HepG2 (cell line): ENCODE results near the gene G6PC3. TPM values are rescaled to one million over a fixed set of nuclear protein-coding genes. Genes with fewer than 3 reads are reported as not detected.

Experiments
- BCL6 ChIP-seq: IDR thresholded peaks from 2 replicates; pipeline ENCODE4 v1.6.1; 2016; ENCODE audit warnings: missing genetic modification reagents, missing compliant biosample characterization
- CHD2 ChIP-seq: IDR thresholded peaks from 2 replicates; pipeline ENCODE4 v1.6.1; 2011; ENCODE audit warnings: low read depth, low read length, improper control_type of control experiment
- DR1 ChIP-seq: sonication (generic); formaldehyde crosslinking; IDR thresholded peaks from 2 replicates; pipeline ENCODE4 v1.8.0; 2021; ENCODE audit warnings: mild to moderate bottlenecking, missing genetic modification reagents, inconsistent platforms
- KLF9 ChIP-seq: IDR thresholded peaks from 2 replicates; pipeline ENCODE4 v1.6.1; 2016; ENCODE audit warnings: low read depth
- MBD4 ChIP-seq: IDR thresholded peaks from 2 replicates; pipeline ENCODE4 v1.6.1; 2012; ENCODE audit warnings: low read length, inconsistent platforms, borderline replicate concordance
- POLR2AphosphoS2 ChIP-seq: IDR thresholded peaks from 2 replicates; pipeline ENCODE4 v1.6.1; 2011; ENCODE audit warnings: low read depth, low read length, improper control_type of control experiment
- RBM22 ChIP-seq: fragments of 200-400 bp; formaldehyde crosslinking; optimal IDR thresholded peaks from 2 replicates; pipeline ENCODE3; 2017; ENCODE audit warnings: mild to moderate bottlenecking, low read length, moderate library complexity
- RBM39 ChIP-seq: fragments of 200-400 bp; formaldehyde crosslinking; IDR thresholded peaks from one replicate; pipeline ENCODE4 v1.6.1; 2018; ENCODE audit warnings: antibody characterized with exemption, mild to moderate bottlenecking, low read depth, low read length; ENCODE audit not compliant: poor library complexity, severe bottlenecking
- TP53 ChIP-seq: sonication (generic); formaldehyde crosslinking; conservative IDR thresholded peaks from 2 replicates; pipeline ENCODE4 v1.4.0; 2020; ENCODE audit warnings: missing genetic modification reagents
- ZBTB38 ChIP-seq: sonication (generic); formaldehyde crosslinking; IDR thresholded peaks from 2 replicates; pipeline ENCODE4 v1.5.1; 2020; ENCODE audit warnings: mild to moderate bottlenecking, missing genetic modification reagents
- ZFP82 ChIP-seq: sonication (generic); formaldehyde crosslinking; IDR thresholded peaks from 2 replicates; pipeline ENCODE4 v1.5.1; 2020; ENCODE audit warnings: mild to moderate bottlenecking, missing genetic modification reagents, borderline replicate concordance
- ZKSCAN1 ChIP-seq: fragments of 150-350 bp; IDR thresholded peaks from 2 replicates; pipeline ENCODE4 v1.6.1; 2014; ENCODE audit warnings: low read length
- ZNF441 ChIP-seq: sonication (generic); formaldehyde crosslinking; IDR thresholded peaks from 2 replicates; pipeline ENCODE4 v1.7.0; 2021; ENCODE audit warnings: missing genetic modification reagents, borderline replicate concordance
- ZNF558 ChIP-seq: sonication (generic); formaldehyde crosslinking; IDR thresholded peaks from 2 replicates; pipeline ENCODE4 v1.9.0; 2022; ENCODE audit warnings: mild to moderate bottlenecking, missing genetic modification reagents, borderline replicate concordance
- ZNF605 ChIP-seq: sonication (generic); formaldehyde crosslinking; IDR thresholded peaks from 2 replicates; pipeline ENCODE4 v1.8.0; 2022; ENCODE audit warnings: mild to moderate bottlenecking, missing genetic modification reagents
- ZNF781 ChIP-seq: sonication (generic); formaldehyde crosslinking; IDR thresholded peaks from 2 replicates; pipeline ENCODE4 v1.5.1; 2020; ENCODE audit warnings: borderline replicate concordance, mild to moderate bottlenecking, missing genetic modification reagents; ENCODE audit errors: not compliant biosample characterization
- polyA plus RNA-seq, 8 experiments: library from polyadenylated mRNA; depleted of rRNA in 3 of 8; stranded (reverse) in 7 of 8; unstranded in 1 of 8; fragments of >200 nt; fragmentation: Illumina TruSeq in 4 of 8; extraction: Trizol in 4 of 8; gene quantifications; 2 replicates each; pipeline versions ENCODE4 v1.2.1 to v1.2.3, GENCODE V29; 2011 to 2016; ENCODE audit warnings: low read depth in 4 of 8, missing spikeins in 1 of 8, mixed read lengths in 1 of 8; ENCODE audit not compliant: insufficient read depth in 1 of 8
- total RNA-seq, 5 experiments: library from RNA; depleted of rRNA; stranded (reverse); fragments of >200 nt; fragmentation: Illumina TruSeq; extraction: Trizol; gene quantifications; 2 replicates each; pipeline ENCODE4 v1.2.3, GENCODE V29; 2016; ENCODE audit warnings: low read depth in 1 of 5
- TF ChIP-seq, protein P1 (sequence below): sonication (generic); formaldehyde crosslinking; IDR thresholded peaks from 2 replicates; pipeline ENCODE4 v1.4.0; 2020; ENCODE audit warnings: mild to moderate bottlenecking, missing genetic modification reagents
- TF ChIP-seq, protein P2 (sequence below): sonication (generic); formaldehyde crosslinking; IDR thresholded peaks from 2 replicates; pipeline ENCODE4 v1.5.1; 2020; ENCODE audit warnings: missing genetic modification reagents, mild to moderate bottlenecking, borderline replicate concordance
- TF ChIP-seq, protein P3 (sequence below): sonication (generic); formaldehyde crosslinking; conservative IDR thresholded peaks from 2 replicates; pipeline ENCODE4 v1.5.0; 2020; ENCODE audit warnings: missing genetic modification reagents
- TF ChIP-seq, protein P4 (sequence below): sonication (generic); formaldehyde crosslinking; IDR thresholded peaks from 2 replicates; pipeline ENCODE4 v1.4.0; 2020; ENCODE audit warnings: mild to moderate bottlenecking, low read depth, missing genetic modification reagents

Gene G6PC3
- total and polyA plus RNA-seq, 2 of the 13 experiments (the other 11 are each of a cell fraction or from before 2014, with no cell fraction given): 38.5 to 75.8 TPM

DNA sequence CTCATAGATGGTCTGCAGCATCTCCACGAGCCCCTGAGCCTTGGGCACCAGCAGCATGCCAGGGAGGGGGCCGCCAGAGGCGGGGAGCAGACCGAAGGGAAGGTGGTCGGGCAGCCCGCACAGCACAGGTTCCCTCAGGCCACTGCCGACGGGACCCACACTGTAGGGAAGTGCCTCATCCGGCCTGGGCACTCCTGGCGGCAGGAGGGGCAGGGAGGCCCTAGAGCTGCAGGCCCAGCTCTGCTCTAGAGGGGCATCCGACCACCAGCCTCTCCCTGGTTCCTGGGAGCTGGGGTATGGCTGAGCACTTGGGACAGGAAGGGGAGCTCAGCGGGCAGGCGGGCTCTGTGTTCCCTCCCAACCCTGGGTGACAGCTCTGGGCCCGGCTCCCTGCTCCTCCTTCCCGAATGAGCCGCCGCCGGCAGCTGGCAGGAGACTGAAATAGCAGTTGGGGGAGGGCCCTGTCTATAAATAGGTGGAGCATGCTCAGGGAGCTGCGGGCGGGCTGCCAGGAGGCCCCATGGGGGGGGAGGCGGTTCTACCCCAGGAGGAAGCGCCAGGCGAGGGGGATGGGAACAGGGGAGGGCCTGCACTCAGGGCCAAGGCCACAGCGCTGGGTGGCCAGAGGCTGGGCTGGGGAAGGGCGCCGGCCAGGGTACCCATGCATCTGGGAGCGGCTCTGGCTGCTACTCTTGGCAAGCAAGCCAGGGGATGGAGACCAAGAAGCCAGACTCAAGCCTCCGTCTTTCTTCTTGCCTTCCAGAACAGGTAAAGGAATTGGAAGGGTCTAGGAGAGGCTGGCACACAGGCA is 40.5 kb downstream of the G6PC3 start (continued):
- TF ChIP-seq, protein P1, sequence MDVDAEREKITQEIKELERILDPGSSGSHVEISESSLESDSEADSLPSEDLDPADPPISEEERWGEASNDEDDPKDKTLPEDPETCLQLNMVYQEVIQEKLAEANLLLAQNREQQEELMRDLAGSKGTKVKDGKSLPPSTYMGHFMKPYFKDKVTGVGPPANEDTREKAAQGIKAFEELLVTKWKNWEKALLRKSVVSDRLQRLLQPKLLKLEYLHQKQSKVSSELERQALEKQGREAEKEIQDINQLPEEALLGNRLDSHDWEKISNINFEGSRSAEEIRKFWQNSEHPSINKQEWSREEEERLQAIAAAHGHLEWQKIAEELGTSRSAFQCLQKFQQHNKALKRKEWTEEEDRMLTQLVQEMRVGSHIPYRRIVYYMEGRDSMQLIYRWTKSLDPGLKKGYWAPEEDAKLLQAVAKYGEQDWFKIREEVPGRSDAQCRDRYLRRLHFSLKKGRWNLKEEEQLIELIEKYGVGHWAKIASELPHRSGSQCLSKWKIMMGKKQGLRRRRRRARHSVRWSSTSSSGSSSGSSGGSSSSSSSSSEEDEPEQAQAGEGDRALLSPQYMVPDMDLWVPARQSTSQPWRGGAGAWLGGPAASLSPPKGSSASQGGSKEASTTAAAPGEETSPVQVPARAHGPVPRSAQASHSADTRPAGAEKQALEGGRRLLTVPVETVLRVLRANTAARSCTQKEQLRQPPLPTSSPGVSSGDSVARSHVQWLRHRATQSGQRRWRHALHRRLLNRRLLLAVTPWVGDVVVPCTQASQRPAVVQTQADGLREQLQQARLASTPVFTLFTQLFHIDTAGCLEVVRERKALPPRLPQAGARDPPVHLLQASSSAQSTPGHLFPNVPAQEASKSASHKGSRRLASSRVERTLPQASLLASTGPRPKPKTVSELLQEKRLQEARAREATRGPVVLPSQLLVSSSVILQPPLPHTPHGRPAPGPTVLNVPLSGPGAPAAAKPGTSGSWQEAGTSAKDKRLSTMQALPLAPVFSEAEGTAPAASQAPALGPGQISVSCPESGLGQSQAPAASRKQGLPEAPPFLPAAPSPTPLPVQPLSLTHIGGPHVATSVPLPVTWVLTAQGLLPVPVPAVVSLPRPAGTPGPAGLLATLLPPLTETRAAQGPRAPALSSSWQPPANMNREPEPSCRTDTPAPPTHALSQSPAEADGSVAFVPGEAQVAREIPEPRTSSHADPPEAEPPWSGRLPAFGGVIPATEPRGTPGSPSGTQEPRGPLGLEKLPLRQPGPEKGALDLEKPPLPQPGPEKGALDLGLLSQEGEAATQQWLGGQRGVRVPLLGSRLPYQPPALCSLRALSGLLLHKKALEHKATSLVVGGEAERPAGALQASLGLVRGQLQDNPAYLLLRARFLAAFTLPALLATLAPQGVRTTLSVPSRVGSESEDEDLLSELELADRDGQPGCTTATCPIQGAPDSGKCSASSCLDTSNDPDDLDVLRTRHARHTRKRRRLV: peak; percentile 97
- TF ChIP-seq POLR2AphosphoS2: peak; percentile 85; the same call in 1 of the 2 replicates
- TF ChIP-seq ZFP82 (CRISPR knock-in tag): no peak; the same call in 1 of the 2 replicates
- peak; percentile 89 for TF ChIP-seq ZBTB38 (CRISPR knock-in tag)
- TF ChIP-seq ZNF605 (CRISPR knock-in tag): peak; percentile 99
- no peak; the same call in 1 of the 2 replicates for TF ChIP-seq TP53 (CRISPR knock-in tag)
- no peak for TF ChIP-seq ZNF781 (CRISPR knock-in tag)
- peak; percentile 96 for TF ChIP-seq ZNF558
- TF ChIP-seq, protein P2, sequence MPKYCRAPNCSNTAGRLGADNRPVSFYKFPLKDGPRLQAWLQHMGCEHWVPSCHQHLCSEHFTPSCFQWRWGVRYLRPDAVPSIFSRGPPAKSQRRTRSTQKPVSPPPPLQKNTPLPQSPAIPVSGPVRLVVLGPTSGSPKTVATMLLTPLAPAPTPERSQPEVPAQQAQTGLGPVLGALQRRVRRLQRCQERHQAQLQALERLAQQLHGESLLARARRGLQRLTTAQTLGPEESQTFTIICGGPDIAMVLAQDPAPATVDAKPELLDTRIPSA (CRISPR knock-in tag): no peak
- TF ChIP-seq MBD4: no peak
- TF ChIP-seq KLF9 (CRISPR knock-in tag): peak; percentile 74; the same call in 1 of the 2 replicates
- TF ChIP-seq BCL6 (CRISPR knock-in tag): peak; percentile 89
- peak; percentile 99 for TF ChIP-seq RBM39
- peak; percentile 84 for TF ChIP-seq CHD2
- peak; percentile 99 for TF ChIP-seq DR1 (CRISPR knock-in tag)
- TF ChIP-seq, protein P3, sequence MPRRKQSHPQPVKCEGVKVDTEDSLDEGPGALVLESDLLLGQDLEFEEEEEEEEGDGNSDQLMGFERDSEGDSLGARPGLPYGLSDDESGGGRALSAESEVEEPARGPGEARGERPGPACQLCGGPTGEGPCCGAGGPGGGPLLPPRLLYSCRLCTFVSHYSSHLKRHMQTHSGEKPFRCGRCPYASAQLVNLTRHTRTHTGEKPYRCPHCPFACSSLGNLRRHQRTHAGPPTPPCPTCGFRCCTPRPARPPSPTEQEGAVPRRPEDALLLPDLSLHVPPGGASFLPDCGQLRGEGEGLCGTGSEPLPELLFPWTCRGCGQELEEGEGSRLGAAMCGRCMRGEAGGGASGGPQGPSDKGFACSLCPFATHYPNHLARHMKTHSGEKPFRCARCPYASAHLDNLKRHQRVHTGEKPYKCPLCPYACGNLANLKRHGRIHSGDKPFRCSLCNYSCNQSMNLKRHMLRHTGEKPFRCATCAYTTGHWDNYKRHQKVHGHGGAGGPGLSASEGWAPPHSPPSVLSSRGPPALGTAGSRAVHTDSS (CRISPR knock-in tag): no peak
- TF ChIP-seq, protein P4, sequence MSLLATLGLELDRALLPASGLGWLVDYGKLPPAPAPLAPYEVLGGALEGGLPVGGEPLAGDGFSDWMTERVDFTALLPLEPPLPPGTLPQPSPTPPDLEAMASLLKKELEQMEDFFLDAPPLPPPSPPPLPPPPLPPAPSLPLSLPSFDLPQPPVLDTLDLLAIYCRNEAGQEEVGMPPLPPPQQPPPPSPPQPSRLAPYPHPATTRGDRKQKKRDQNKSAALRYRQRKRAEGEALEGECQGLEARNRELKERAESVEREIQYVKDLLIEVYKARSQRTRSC (CRISPR knock-in tag): no peak
- TF ChIP-seq RBM22: peak; percentile 79
- no peak for TF ChIP-seq ZKSCAN1
- peak; percentile 81 for TF ChIP-seq ZNF441 (CRISPR knock-in tag)
